Stimulated activated memory B cell treated with anti-CD40 and anti-IgM and Interleukin-4, amounts not matched to agents 10 μg/mL and 1 μg/mL and 100 μg/mL, for 72 hours (primary cell): ENCODE data around the gene REP15.
"Not testable (repeated sequence)": the region's sequence is repeated elsewhere in the genome, so short reads cannot be mapped to it uniquely, and the experiment has no call there.

ENCODE experiments used
- ATAC-seq: fragments of 150-1000 bp; cut with Tn5 transposase; 2 replicates; pipeline ENCODE4 v1.10.0; 2021
- H3K27ac Mint-ChIP-seq: one replicate; pipeline ENCODE4 v1.8.0; 2022; ENCODE audit warnings: mild to moderate bottlenecking, mixed read lengths
- H3K27me3 Mint-ChIP-seq: one replicate; pipeline ENCODE4 v1.8.0; 2022; ENCODE audit warnings: mixed read lengths
- H3K36me3 Mint-ChIP-seq: one replicate; pipeline ENCODE4 v1.8.0; 2022; ENCODE audit warnings: mixed read lengths
- H3K4me1 Mint-ChIP-seq: one replicate; pipeline ENCODE4 v1.8.0; 2022; ENCODE audit warnings: mixed read lengths
- H3K4me3 Mint-ChIP-seq: one replicate; pipeline ENCODE4 v1.8.0; 2022; ENCODE audit warnings: mild to moderate bottlenecking, moderate library complexity, mixed read lengths
- H3K9me3 Mint-ChIP-seq: one replicate; pipeline ENCODE4 v1.8.0; 2022; ENCODE audit warnings: mixed read lengths

The REP15 gene

GRCh38 chr12:27711967-27712366 is 15.7 kb downstream of the REP15 start:
- no peaks in the 10 kb centered on the region for H3K36me3 Mint-ChIP-seq
- peak overlapping the region; percentile 94 for H3K27ac Mint-ChIP-seq
- H3K4me1 Mint-ChIP-seq = peaks cover 24% of the 10 kb centered on the region
- H3K9me3 Mint-ChIP-seq = no peaks in the 10 kb centered on the region
- no peak for ATAC-seq
- H3K4me3 Mint-ChIP-seq = peak overlapping the region; percentile 93
- no peaks in the 10 kb centered on the region for H3K27me3 Mint-ChIP-seq

- Mint-ChIP-seq H3K4me3 (no peak overlapping the region), H3K4me1 (no peaks in the 10 kb centered on the region), H3K36me3 (peaks cover 14% of the 10 kb centered on the region), H3K9me3 (no peaks in the 10 kb centered on the region), H3K27ac (peak overlapping the region; percentile 19), H3K27me3 (no peaks in the 10 kb centered on the region)
- ATAC-seq = no peak
Measured at GRCh38 chr12:27723212-27723611, 27.0 kb downstream of the REP15 start.

GRCh38 chr12:27730097-27730588 is 33.9 kb downstream of the REP15 start:
- Mint-ChIP-seq H3K4me1 (no peaks in the 10 kb centered on the region), H3K4me3 (no peak overlapping the region), H3K27ac (no peak overlapping the region), H3K27me3 (no peaks in the 10 kb centered on the region), H3K9me3 (no peaks in the 10 kb centered on the region), H3K36me3 (peaks cover 43% of the 10 kb centered on the region)
- no peak for ATAC-seq

- Mint-ChIP-seq H3K36me3 (peaks cover 37% of the 10 kb centered on the region), H3K4me3 (no peak overlapping the region), H3K27me3 (no peaks in the 10 kb centered on the region), H3K27ac (peak overlapping the region; percentile 41), H3K4me1 (no peaks in the 10 kb centered on the region), H3K9me3 (no peaks in the 10 kb centered on the region)
- ATAC-seq = no peak
Measured at GRCh38 chr12:27732281-27732680, 36.0 kb downstream of the REP15 start.

GRCh38 chr12:27733052-27733656 is 36.9 kb downstream of the REP15 start:
- peaks cover 41% of the 10 kb centered on the region for H3K36me3 Mint-ChIP-seq
- H3K4me3 Mint-ChIP-seq = no peak overlapping the region
- no peaks in the 10 kb centered on the region for H3K4me1 Mint-ChIP-seq
- H3K27ac Mint-ChIP-seq = no peak overlapping the region
- no peaks in the 10 kb centered on the region for H3K27me3 Mint-ChIP-seq
- no peaks in the 10 kb centered on the region for H3K9me3 Mint-ChIP-seq
- no peak for ATAC-seq

- Mint-ChIP-seq H3K36me3 (peaks cover 43% of the 10 kb centered on the region), H3K4me1 (no peaks in the 10 kb centered on the region), H3K27ac (no peak overlapping the region), H3K4me3 (no peak overlapping the region), H3K9me3 (no peaks in the 10 kb centered on the region), H3K27me3 (no peaks in the 10 kb centered on the region)
- no peak for ATAC-seq
Measured at GRCh38 chr12:27733791-27734190, 37.5 kb downstream of the REP15 start.

GRCh38 chr12:27734321-27734720 is 38.1 kb downstream of the REP15 start:
- H3K27me3 Mint-ChIP-seq, H3K4me1 Mint-ChIP-seq, H3K4me3 Mint-ChIP-seq, ATAC-seq, H3K27ac Mint-ChIP-seq, H3K9me3 Mint-ChIP-seq: not testable (repeated sequence)
- H3K36me3 Mint-ChIP-seq = peaks cover 46% of the 10 kb centered on the region

- ATAC-seq = no peak
- Mint-ChIP-seq H3K27me3 (no peaks in the 10 kb centered on the region), H3K4me1 (no peaks in the 10 kb centered on the region), H3K27ac (no peak overlapping the region), H3K36me3 (peaks cover 76% of the 10 kb centered on the region), H3K9me3 (no peaks in the 10 kb centered on the region), H3K4me3 (no peak overlapping the region)
Measured at GRCh38 chr12:27743601-27744000, 47.4 kb downstream of the REP15 start.

GRCh38 chr12:27745734-27746133 is 49.5 kb downstream of the REP15 start:
- H3K4me3 Mint-ChIP-seq, H3K9me3 Mint-ChIP-seq, H3K27ac Mint-ChIP-seq, H3K4me1 Mint-ChIP-seq, H3K27me3 Mint-ChIP-seq, ATAC-seq: not testable (repeated sequence)
- H3K36me3 Mint-ChIP-seq = peaks cover 57% of the 10 kb centered on the region
